ENCODE measurements around the gene ADAM22.
"Not testable (repeated sequence)": the region's sequence is repeated elsewhere in the genome, so short reads cannot be mapped to it uniquely, and the experiment has no call there.

The ADAM22 gene

GRCh38 chr7:88150033-88150432, 216.0 kb downstream of the ADAM22 start:
- ChIA-PET CTCF (no interaction called here), POLR2A (no interaction called here)
- no peaks in the 10 kb centered on the region for H3K9me3 ChIP-seq (ENCODE audit: control extremely low read depth in 1 of 5, control insufficient read depth in 4 of 5, insufficient read depth in 2 of 5, low read depth in 1 of 5, low read length in 4 of 5)
- H3K4me1 ChIP-seq (ENCODE audit: control extremely low read depth in 1 of 4, control insufficient read depth in 4 of 4, insufficient read depth in 4 of 4, low read length in 3 of 4), result no peaks in the 10 kb centered on the region
- DNase-seq, result no peak
- no peak overlapping the region for H3K4me3 ChIP-seq (ENCODE audit: control insufficient read depth in 1 of 7, extremely low read depth in 1 of 7, insufficient read depth in 4 of 7, low read depth in 2 of 7, low read length in 6 of 7)
- peaks cover 0 to 13% (median 7%) of the 10 kb centered on the region in 4 experiments for H3K36me3 ChIP-seq (ENCODE audit: control insufficient read depth in 4 of 4, insufficient read depth in 4 of 4, low read length in 3 of 4)
- H3K27me3 ChIP-seq (replicated peaks in 2 of 5; ENCODE audit: control insufficient read depth in 4 of 5, insufficient read depth in 5 of 5, low read length in 4 of 5), result no peaks in the 10 kb centered on the region
- WGBS (ENCODE audit: insufficient coverage), result 97% methylated on average over 4 of the region's 4 CpGs
- H3K27ac ChIP-seq (ENCODE audit: insufficient read depth in 1 of 2, low read depth in 1 of 2, low read length in 2 of 2, poor library complexity in 1 of 2, severe bottlenecking in 2 of 2), result no peak overlapping the region

- H3K4me3 ChIP-seq (ENCODE audit: control insufficient read depth in 1 of 7, extremely low read depth in 1 of 7, insufficient read depth in 4 of 7, low read depth in 2 of 7, low read length in 6 of 7), result no peak overlapping the region
- ChIA-PET CTCF (interaction anchor here (1.0 kb wide), 1 partner anchor 13 kb away, joined by 3 read pairs; no protein-coding TSS in a partner anchor), POLR2A (no interaction called here)
- H3K9me3 ChIP-seq (ENCODE audit: control extremely low read depth in 1 of 5, control insufficient read depth in 4 of 5, insufficient read depth in 2 of 5, low read depth in 1 of 5, low read length in 4 of 5), result no peaks in the 10 kb centered on the region
- WGBS (ENCODE audit: insufficient coverage), result 94% methylated on average over 7 of the region's 7 CpGs
- DNase-seq, result no peak
- H3K27me3 ChIP-seq (replicated peaks in 2 of 5; ENCODE audit: control insufficient read depth in 4 of 5, insufficient read depth in 5 of 5, low read length in 4 of 5), result no peaks in the 10 kb centered on the region
- H3K27ac ChIP-seq (ENCODE audit: insufficient read depth in 1 of 2, low read depth in 1 of 2, low read length in 2 of 2, poor library complexity in 1 of 2, severe bottlenecking in 2 of 2), result no peak overlapping the region
- H3K4me1 ChIP-seq (ENCODE audit: control extremely low read depth in 1 of 4, control insufficient read depth in 4 of 4, insufficient read depth in 4 of 4, low read length in 3 of 4), result no peaks in the 10 kb centered on the region
- peaks cover 0 to 13% (median 6%) of the 10 kb centered on the region in 4 experiments for H3K36me3 ChIP-seq (ENCODE audit: control insufficient read depth in 4 of 4, insufficient read depth in 4 of 4, low read length in 3 of 4)
These were observed 217.2 kb downstream of the ADAM22 start for GRCh38 chr7:88151119-88151790.

GRCh38 chr7:88153378-88153777, 219.3 kb downstream of the ADAM22 start:
- ChIA-PET CTCF (no interaction called here), POLR2A (no interaction called here)
- DNase-seq, result no peak
- Histone ChIP-seq H3K9me3 (ENCODE audit: control extremely low read depth in 1 of 5, control insufficient read depth in 4 of 5, insufficient read depth in 2 of 5, low read depth in 1 of 5, low read length in 4 of 5) (peaks cover 0 to 2% (median 0%) of the 10 kb centered on the region in 5 experiments), H3K4me3 (ENCODE audit: control insufficient read depth in 1 of 7, extremely low read depth in 1 of 7, insufficient read depth in 4 of 7, low read depth in 2 of 7, low read length in 6 of 7) (no peak overlapping the region), H3K4me1 (ENCODE audit: control extremely low read depth in 1 of 4, control insufficient read depth in 4 of 4, insufficient read depth in 4 of 4, low read length in 3 of 4) (no peaks in the 10 kb centered on the region), H3K36me3 (ENCODE audit: control insufficient read depth in 4 of 4, insufficient read depth in 4 of 4, low read length in 3 of 4) (peaks cover 0 to 20% (median 9%) of the 10 kb centered on the region in 4 experiments), H3K27ac (ENCODE audit: insufficient read depth in 1 of 2, low read depth in 1 of 2, low read length in 2 of 2, poor library complexity in 1 of 2, severe bottlenecking in 2 of 2) (no peak overlapping the region), H3K27me3 (replicated peaks in 2 of 5; ENCODE audit: control insufficient read depth in 4 of 5, insufficient read depth in 5 of 5, low read length in 4 of 5) (no peaks in the 10 kb centered on the region)

GRCh38 chr7:88155756-88156155, 221.7 kb downstream of the ADAM22 start:
- no peak for DNase-seq
- Histone ChIP-seq H3K27me3 (replicated peaks in 2 of 5; ENCODE audit: control insufficient read depth in 4 of 5, insufficient read depth in 5 of 5, low read length in 4 of 5) (no peaks in the 10 kb centered on the region), H3K27ac (ENCODE audit: insufficient read depth in 1 of 2, low read depth in 1 of 2, low read length in 2 of 2, poor library complexity in 1 of 2, severe bottlenecking in 2 of 2) (no peak overlapping the region), H3K4me3 (ENCODE audit: control insufficient read depth in 1 of 7, extremely low read depth in 1 of 7, insufficient read depth in 4 of 7, low read depth in 2 of 7, low read length in 6 of 7) (no peak overlapping the region), H3K9me3 (ENCODE audit: control extremely low read depth in 1 of 5, control insufficient read depth in 4 of 5, insufficient read depth in 2 of 5, low read depth in 1 of 5, low read length in 4 of 5) (peaks cover 0 to 13% (median 2%) of the 10 kb centered on the region in 5 experiments), H3K36me3 (ENCODE audit: control insufficient read depth in 4 of 4, insufficient read depth in 4 of 4, low read length in 3 of 4) (peaks cover 0 to 24% (median 6%) of the 10 kb centered on the region in 4 experiments), H3K4me1 (ENCODE audit: control extremely low read depth in 1 of 4, control insufficient read depth in 4 of 4, insufficient read depth in 4 of 4, low read length in 3 of 4) (no peaks in the 10 kb centered on the region)
- CTCF ChIA-PET, result no interaction called here
- POLR2A ChIA-PET, result no interaction called here
- WGBS (ENCODE audit: insufficient coverage), result 100% methylated on average over 3 of the region's 4 CpGs

GRCh38 chr7:88156356-88156755, 222.3 kb downstream of the ADAM22 start:
- POLR2A ChIA-PET, result no interaction called here
- no peak for DNase-seq
- no CpG with 5 or more reads among the region's 1 CpG for WGBS (ENCODE audit: insufficient coverage)
- CTCF ChIA-PET, result no interaction called here
- H3K27me3 ChIP-seq (replicated peaks in 2 of 5; ENCODE audit: control insufficient read depth in 4 of 5, insufficient read depth in 5 of 5, low read length in 4 of 5), result no peaks in the 10 kb centered on the region
- H3K9me3 ChIP-seq (ENCODE audit: control extremely low read depth in 1 of 5, control insufficient read depth in 4 of 5, insufficient read depth in 2 of 5, low read depth in 1 of 5, low read length in 4 of 5), result peaks cover 0 to 13% (median 2%) of the 10 kb centered on the region in 5 experiments
- no peak overlapping the region for H3K4me3 ChIP-seq (ENCODE audit: control insufficient read depth in 1 of 7, extremely low read depth in 1 of 7, insufficient read depth in 4 of 7, low read depth in 2 of 7, low read length in 6 of 7)
- no peaks in the 10 kb centered on the region for H3K4me1 ChIP-seq (ENCODE audit: control extremely low read depth in 1 of 4, control insufficient read depth in 4 of 4, insufficient read depth in 4 of 4, low read length in 3 of 4)
- H3K27ac ChIP-seq (ENCODE audit: insufficient read depth in 1 of 2, low read depth in 1 of 2, low read length in 2 of 2, poor library complexity in 1 of 2, severe bottlenecking in 2 of 2), result no peak overlapping the region
- H3K36me3 ChIP-seq (ENCODE audit: control insufficient read depth in 4 of 4, insufficient read depth in 4 of 4, low read length in 3 of 4), result peaks cover 0 to 22% (median 3%) of the 10 kb centered on the region in 4 experiments

GRCh38 chr7:88159741-88160140, 225.7 kb downstream of the ADAM22 start:
- Histone ChIP-seq H3K36me3 (ENCODE audit: control insufficient read depth in 4 of 4, insufficient read depth in 4 of 4, low read length in 3 of 4) (peaks cover 0 to 17% (median 1%) of the 10 kb centered on the region in 4 experiments), H3K9me3 (ENCODE audit: control extremely low read depth in 1 of 5, control insufficient read depth in 4 of 5, insufficient read depth in 2 of 5, low read depth in 1 of 5, low read length in 4 of 5) (peaks cover 0 to 13% (median 2%) of the 10 kb centered on the region in 5 experiments)
- DNase-seq; H3K27me3 ChIP-seq (replicated peaks in 2 of 5; ENCODE audit: control insufficient read depth in 4 of 5, insufficient read depth in 5 of 5, low read length in 4 of 5); H3K4me1 ChIP-seq (ENCODE audit: control extremely low read depth in 1 of 4, control insufficient read depth in 4 of 4, insufficient read depth in 4 of 4, low read length in 3 of 4); H3K27ac ChIP-seq (ENCODE audit: insufficient read depth in 1 of 2, low read depth in 1 of 2, low read length in 2 of 2, poor library complexity in 1 of 2, severe bottlenecking in 2 of 2); H3K4me3 ChIP-seq (ENCODE audit: control insufficient read depth in 1 of 7, extremely low read depth in 1 of 7, insufficient read depth in 4 of 7, low read depth in 2 of 7, low read length in 6 of 7); POLR2A ChIA-PET: not testable (repeated sequence)
- CTCF ChIA-PET, result interaction anchor here (0.9 kb wide), 1 partner anchor 9 kb away, joined by 3 read pairs; no protein-coding TSS in a partner anchor
- no CpG with 5 or more reads among the region's 2 CpGs for WGBS (ENCODE audit: insufficient coverage)

- no peaks in the 10 kb centered on the region for H3K4me1 ChIP-seq (ENCODE audit: control extremely low read depth in 1 of 4, control insufficient read depth in 4 of 4, insufficient read depth in 4 of 4, low read length in 3 of 4)
- POLR2A ChIA-PET, result no interaction called here
- H3K27ac ChIP-seq (ENCODE audit: insufficient read depth in 1 of 2, low read depth in 1 of 2, low read length in 2 of 2, poor library complexity in 1 of 2, severe bottlenecking in 2 of 2), result no peak overlapping the region
- no peaks in the 10 kb centered on the region for H3K27me3 ChIP-seq (replicated peaks in 2 of 5; ENCODE audit: control insufficient read depth in 4 of 5, insufficient read depth in 5 of 5, low read length in 4 of 5)
- no peak overlapping the region for H3K4me3 ChIP-seq (ENCODE audit: control insufficient read depth in 1 of 7, extremely low read depth in 1 of 7, insufficient read depth in 4 of 7, low read depth in 2 of 7, low read length in 6 of 7)
- H3K36me3 ChIP-seq (ENCODE audit: control insufficient read depth in 4 of 4, insufficient read depth in 4 of 4, low read length in 3 of 4), result no peaks in the 10 kb centered on the region
- no peaks in the 10 kb centered on the region for H3K9me3 ChIP-seq (ENCODE audit: control extremely low read depth in 1 of 5, control insufficient read depth in 4 of 5, insufficient read depth in 2 of 5, low read depth in 1 of 5, low read length in 4 of 5)
- CTCF ChIA-PET, result no interaction called here
- peak in 2 of 3 donors; percentile 2 to 9 for DNase-seq
These were observed 231.6 kb downstream of the ADAM22 start for GRCh38 chr7:88165697-88166096.

All from common myeloid progenitor, CD34-positive (primary cell).